ENCODE measurements around the gene ANKRD6.

ANKRD6 gene

GRCh38 chr6:89599727-89600126 lies 166.8 kb downstream of the ANKRD6 start:
- no peak overlapping the region for H3K4me3 ChIP-seq (ENCODE audit: low read depth, low read length)
- TF ChIP-seq CTCF (IDR thresholded peaks at IDR 0.05; ENCODE audit: low read depth, low read length, missing control alignments), result no peak
- no peak for DNase-seq (ENCODE audit: low read depth)

- TF ChIP-seq CTCF (IDR thresholded peaks at IDR 0.05; ENCODE audit: low read depth, low read length, missing control alignments), result no peak
- no peak for DNase-seq (ENCODE audit: low read depth)
- H3K4me3 ChIP-seq (ENCODE audit: low read depth, low read length), result no peak overlapping the region
These were observed 169.2 kb downstream of the ANKRD6 start for GRCh38 chr6:89602166-89602565.

GRCh38 chr6:89604653-89605052 lies 171.7 kb downstream of the ANKRD6 start:
- no peak for DNase-seq (ENCODE audit: low read depth)
- TF ChIP-seq CTCF (IDR thresholded peaks at IDR 0.05; ENCODE audit: low read depth, low read length, missing control alignments), result no peak
- H3K4me3 ChIP-seq (ENCODE audit: low read depth, low read length), result no peak overlapping the region

- no peak overlapping the region for H3K4me3 ChIP-seq (ENCODE audit: low read depth, low read length)
- no peak for DNase-seq (ENCODE audit: low read depth)
- TF ChIP-seq CTCF (IDR thresholded peaks at IDR 0.05; ENCODE audit: low read depth, low read length, missing control alignments), result no peak
These were observed 172.9 kb downstream of the ANKRD6 start for GRCh38 chr6:89605861-89606260.

GRCh38 chr6:89610149-89610642 lies 177.2 kb downstream of the ANKRD6 start:
- H3K4me3 ChIP-seq (ENCODE audit: low read depth, low read length), result no peak overlapping the region
- peak; percentile 83 for TF ChIP-seq CTCF (IDR thresholded peaks at IDR 0.05; ENCODE audit: low read depth, low read length, missing control alignments)
- DNase-seq (ENCODE audit: low read depth), result no peak

GRCh38 chr6:89611666-89612065 lies 178.7 kb downstream of the ANKRD6 start:
- TF ChIP-seq CTCF (IDR thresholded peaks at IDR 0.05; ENCODE audit: low read depth, low read length, missing control alignments), result no peak
- no peak overlapping the region for H3K4me3 ChIP-seq (ENCODE audit: low read depth, low read length)
- no peak for DNase-seq (ENCODE audit: low read depth)

GRCh38 chr6:89612121-89612520 lies 179.2 kb downstream of the ANKRD6 start:
- TF ChIP-seq CTCF (IDR thresholded peaks at IDR 0.05; ENCODE audit: low read depth, low read length, missing control alignments), result no peak
- no peak for DNase-seq (ENCODE audit: low read depth)
- H3K4me3 ChIP-seq (ENCODE audit: low read depth, low read length), result no peak overlapping the region
